GM19035 (cell line): Measurements from ENCODE around the gene DOCK9.

Experiments
- ATAC-seq: cut with Tn5 transposase; IDR thresholded peaks from one replicate; pipeline ENCODE4 v1.9.1; 2021; ENCODE audit not compliant: unreplicated experiment

The DOCK9 gene

DNA sequence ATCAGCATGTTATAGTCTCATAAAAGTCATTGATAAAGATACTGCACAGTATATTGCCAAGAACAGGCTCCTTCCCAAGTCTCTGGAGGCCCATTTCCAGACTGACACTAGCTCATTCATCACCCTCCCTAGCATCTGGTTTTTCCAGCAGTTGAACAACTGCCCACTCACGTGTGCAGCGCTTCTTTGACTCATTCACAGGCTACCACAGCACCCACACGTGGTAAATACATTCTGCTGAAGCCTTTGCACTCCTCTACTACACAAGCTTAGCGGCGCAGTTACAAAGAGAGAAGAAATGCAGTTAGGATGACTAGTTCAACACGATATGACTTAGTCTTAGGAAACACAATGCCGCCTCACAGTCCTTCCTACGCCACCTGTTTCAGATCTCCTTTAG, 87.7 kb downstream of the DOCK9 start:
- ATAC-seq: no peak

DNA sequence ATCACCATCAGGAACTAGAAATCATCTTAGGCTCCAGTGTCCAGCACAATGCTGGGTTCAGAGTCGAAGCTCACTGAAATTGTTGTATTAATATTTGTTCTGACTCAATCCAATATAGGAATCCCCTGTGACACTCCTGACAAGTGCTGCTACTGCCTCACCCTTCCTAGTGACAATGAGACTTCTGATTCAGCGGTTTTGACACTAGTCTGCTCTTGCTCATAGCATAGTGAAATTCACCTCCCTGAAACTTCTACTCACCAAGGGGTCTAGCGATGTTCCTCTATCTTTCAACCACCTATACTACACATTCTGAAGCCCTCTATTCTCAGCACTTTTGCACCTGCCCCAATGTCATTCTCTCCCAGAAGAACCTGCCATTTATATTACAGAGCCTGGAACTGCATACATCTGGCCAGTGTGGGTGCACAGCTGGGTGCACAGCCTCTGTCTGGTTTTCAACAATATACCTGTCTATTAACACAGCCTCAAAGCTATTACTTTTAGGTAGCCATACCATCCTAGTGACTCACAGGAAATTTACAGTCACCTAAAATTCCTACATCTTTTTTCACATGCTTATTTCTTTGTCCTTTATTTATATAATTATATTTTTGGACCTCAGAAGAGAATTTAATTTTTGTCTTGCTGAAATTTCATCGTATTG, 88.3 kb downstream of the DOCK9 start:
- no peak for ATAC-seq

- ATAC-seq: no peak
These were observed 89.0 kb downstream of the DOCK9 start for GRCh38 chr13:98888890-98889279.

DNA sequence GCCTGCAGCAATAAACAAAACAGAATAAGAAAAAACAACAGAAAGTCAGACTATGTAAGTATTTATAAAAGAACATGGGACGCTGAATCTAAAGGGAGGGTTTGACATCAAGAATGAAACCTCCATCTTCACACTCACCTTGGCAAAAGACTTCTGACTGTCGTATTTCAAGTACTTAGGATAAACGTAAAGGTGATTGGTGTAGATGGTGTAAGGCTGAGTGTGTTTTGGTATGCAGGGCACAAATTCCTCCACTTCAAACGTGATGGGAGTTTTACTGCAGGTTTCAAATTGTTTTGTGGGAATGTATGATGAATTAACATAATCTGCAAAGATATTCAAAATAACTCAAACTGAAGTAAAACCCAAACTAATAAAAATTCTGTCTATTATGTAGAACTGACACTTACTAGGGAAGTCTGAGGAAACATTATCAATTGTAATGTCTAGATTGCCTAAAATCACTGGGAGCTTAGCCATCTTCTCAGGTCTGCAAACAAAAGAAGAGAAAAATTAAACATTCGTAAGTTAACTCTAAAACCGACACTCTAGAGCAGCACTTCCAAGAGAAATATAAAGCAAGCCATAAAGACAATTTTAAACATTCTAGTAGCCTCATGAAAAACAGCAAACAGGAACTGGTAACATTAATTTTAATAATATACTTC, 89.5 kb downstream of the DOCK9 start:
- no peak for ATAC-seq

DNA sequence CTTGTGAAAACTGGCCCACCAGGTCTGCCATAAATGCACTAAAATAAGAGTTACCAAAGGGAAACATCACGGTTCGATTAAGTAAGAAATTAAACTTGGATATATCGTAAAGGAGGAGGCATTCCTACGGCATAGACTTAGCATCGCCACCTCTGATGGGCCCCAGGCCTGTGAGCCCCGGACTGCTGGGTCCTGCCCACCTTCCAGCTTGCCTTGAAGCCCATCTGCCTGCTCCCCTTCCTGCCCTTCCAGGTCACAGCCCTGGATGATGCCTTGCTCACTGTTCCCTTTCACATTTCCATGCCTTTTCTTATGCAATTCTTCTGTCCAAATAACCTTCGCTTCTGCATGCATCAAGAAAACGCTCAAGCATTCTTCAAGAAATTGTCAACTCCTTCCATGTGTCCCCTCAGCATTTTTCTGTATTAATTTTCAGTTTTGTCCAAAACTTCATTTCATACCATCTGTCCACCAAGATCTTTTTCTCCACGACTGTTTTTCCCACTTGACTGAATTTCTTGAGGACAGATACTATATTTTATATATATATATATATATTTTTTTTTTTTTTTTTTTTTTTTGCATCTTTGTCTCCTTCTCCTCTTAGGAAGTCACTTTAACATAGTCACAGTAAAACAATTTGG, 91.2 kb downstream of the DOCK9 start:
- ATAC-seq: no peak

- ATAC-seq: no peak
These were observed 92.3 kb downstream of the DOCK9 start for GRCh38 chr13:98885600-98885999.

DNA sequence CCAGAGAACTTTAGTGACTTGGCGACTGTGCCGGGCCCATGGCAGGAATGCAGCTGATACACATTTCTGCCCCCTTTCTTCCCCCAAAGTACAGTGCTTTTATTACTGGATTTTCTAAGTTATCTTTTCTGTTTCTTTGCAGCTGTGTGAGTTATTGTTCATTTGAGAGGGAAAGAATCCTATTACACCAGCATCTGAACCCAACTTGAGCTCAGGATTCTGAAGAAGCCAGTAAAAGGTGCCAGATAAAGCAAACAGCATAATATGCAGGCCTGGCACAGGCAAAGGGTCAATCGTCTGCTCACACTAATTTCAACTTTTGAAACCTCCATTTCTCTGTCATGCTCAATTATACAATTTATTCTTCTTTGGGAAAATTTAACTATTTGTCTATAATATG, 93.9 kb downstream of the DOCK9 start:
- ATAC-seq: no peak

GRCh38 chr13:98881390-98881789, 96.5 kb downstream of the DOCK9 start:
- ATAC-seq: no peak

- no peak for ATAC-seq
These were observed 97.2 kb downstream of the DOCK9 start for GRCh38 chr13:98880677-98881076.

DNA sequence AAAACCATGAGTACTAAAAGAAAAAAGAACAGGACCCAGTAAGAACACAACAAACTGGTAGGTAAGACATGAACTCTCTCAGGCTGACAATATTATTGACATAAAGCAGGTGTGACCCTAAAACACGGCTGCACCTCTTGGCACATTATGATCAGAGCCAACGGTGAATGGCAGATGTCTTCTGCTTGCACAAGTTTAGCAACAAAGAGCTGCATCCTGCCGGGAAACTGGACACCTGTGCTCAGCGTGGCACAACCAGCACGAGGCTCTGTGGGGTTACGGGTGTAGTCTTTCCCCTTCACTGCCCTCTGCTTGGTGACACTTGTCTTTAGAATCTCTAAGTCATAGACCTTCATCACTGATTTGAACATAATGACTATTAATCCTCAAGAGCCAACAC, 97.9 kb downstream of the DOCK9 start:
- ATAC-seq: no peak

DNA sequence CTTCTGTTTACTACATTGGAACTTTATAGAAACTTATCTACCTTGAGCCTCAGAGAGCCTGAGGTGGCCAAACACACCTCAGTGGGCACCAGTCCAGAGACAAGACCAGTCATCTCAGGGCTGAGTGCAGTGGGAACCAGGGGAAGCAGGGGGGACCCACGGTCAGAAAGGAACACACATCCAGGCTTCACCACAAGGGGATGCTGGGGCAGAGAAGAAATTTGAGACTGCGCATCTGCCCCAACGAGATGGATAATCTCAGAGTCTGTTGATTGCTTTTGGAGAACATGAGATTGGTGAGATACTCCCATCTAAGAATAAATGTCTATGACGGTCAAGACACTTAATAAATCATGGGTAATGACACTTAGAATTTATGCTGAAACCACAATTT, 98.7 kb downstream of the DOCK9 start:
- no peak for ATAC-seq

DNA sequence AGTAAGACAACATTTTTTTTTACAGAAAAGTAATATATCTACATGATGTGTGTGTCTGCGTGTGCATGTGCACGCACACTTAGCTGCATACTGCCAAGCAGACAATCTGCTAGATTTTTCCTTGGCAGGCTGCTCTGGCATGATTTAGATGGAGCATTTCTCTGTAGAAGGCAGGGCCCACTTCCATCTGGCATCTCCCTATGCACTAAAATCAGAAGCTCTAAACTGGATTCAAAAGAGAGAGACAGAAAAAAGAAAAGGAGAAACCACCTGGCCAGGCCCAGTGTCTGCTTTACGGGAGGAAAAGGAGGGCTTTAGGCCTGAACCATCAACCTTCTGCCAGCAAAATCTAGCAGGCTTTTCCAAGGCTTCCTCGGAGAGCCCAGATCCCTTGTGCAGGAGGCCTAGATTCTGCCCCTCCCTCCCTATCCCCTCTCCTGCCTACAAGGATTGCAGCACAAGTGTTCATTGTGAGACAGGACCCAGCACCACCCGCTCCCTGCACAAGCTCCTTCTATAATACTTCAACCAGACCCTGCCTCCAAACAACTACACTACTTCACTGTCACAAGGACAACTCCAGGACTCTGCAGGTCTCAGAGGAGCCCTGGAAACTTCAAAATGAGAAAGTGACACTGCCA, 99.3 kb downstream of the DOCK9 start:
- no peak for ATAC-seq

DNA sequence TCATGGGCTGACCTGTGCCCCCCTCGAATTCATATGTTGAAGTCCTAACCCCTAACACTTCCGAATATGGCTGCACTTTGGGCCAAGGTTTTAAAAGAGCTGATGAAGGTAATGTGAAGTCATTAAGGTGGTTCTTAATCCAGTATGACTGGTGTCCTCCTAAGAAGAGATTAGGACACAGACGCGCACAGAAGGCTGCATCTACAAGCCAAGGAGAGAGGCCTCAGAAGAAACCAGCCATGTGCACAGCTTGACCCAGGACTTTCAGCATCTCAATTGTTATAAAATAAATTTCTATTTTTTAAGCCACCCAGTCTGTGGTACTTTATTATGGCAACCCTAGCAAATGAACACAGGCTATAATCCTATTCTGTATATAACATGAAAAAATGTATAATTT, 99.9 kb downstream of the DOCK9 start:
- no peak for ATAC-seq

DNA sequence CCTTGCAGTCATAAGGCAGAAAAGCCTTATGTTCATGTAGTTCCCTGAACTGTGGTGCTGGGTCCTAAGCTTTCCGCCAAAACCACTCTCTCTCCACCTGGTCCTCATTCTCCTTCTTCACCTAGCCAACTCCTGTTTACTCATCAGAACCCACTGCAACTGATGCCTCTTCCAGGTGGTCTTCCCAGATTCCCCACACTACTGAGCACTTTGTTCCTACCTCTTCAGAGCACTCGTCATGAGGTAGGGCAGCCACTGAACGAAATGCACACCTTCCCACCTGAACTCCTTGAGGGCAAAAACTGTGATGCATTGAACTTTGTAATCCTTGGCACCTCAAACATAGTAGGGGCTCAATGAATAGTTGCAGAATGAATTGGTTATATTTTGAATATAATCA, 100.4 kb downstream of the DOCK9 start:
- no peak for ATAC-seq

DNA sequence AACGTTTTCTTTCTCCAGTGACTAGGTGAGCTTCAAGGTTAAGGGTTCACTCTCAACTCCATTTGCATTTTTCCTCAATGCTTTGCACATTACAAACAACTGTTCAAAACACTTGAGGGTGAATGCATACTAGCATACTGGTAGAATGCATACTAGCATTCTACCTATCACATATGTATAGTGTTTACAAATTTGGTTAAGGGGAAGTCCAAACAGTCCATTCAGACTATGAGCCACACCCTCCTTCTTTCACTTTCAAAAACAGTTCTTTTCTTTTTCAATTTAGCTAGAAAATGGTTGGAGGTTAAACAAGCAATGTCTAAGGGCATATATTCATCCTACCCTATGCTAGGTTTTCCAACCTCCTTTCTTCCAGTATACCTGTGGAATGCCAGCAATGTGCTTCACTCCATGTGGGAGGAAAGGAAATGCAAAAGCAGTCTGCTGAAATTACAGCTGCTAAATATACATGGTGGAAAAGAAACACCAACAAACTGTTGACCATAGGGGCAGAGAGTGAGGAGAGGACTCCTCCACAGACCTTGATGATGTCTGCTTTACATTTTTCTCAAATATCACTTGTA, 102.6 kb downstream of the DOCK9 start:
- ATAC-seq: peak; percentile 98

- ATAC-seq: no peak
These were observed 103.9 kb downstream of the DOCK9 start for GRCh38 chr13:98874029-98874397.

GRCh38 chr13:98873377-98874028, 104.4 kb downstream of the DOCK9 start:
- ATAC-seq: no peak

- ATAC-seq: no peak
These were observed 106.1 kb downstream of the DOCK9 start for GRCh38 chr13:98871727-98872126.

DNA sequence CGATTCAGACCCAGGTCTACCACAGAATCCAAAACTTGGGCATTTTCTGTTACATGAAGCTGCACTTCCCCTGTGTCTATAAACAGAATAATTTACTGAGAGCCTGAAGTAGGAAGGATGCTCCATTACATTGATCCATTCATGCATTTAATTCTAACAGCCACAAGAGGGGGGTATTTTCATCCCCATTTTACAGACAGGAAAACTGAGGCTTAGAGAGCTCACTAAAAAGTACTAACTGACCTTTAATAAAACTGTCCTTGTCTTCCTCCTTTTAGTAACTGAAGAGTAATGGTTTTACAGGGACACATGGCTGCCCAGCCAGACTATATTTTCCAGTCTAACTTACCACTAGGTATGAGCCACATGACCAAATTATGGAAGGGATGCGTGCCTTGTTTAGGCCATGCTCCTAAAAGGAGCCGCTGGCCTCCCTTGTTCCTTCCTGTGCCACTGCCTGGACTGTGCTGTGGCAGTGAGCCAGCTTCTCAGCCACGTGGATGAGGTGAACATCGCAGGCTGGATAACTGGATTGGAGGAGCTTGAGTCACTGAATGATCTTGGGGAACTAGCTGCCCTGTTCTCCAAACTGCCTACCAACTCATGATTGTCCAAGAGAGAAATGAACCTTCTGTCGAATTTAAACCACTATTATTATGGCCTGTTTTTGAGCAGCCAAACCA, 108.3 kb downstream of the DOCK9 start:
- ATAC-seq: no peak

DNA sequence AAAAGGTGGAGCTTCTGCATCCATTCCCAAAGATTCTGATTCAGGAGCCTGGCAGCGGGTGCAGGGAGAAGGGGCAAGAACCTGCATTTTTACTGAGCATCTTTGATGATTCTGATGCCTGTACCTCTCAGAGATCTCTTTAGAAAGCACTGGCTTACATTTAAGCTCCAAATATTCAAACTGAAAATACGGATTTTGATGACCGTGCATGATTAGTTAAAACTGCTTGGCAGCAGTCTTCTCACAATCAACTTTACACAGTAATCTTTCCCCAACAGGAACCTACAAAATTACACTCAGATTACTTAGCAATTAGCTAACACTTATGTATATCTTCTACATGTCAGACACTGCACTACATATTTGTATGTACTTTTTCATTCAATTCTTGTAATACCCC, 108.9 kb downstream of the DOCK9 start:
- ATAC-seq: no peak

GRCh38 chr13:98866882-98867281, 111.0 kb downstream of the DOCK9 start:
- no peak for ATAC-seq
